Breast epithelium (tissue), 3 donors: ENCODE results near the gene PLEKHO2.

Experiments used
- CTCF ChIP-seq, 3 donors: fragments of 450-650 bp; IDR thresholded peaks; one replicate each; pipeline ENCODE4 v1.5.1; 2016 to 2017; ENCODE audit warnings: antibody characterized with exemption in 3 of 3, mild to moderate bottlenecking in 3 of 3, moderate library complexity in 3 of 3
- POLR2A ChIP-seq: fragments of 450-650 bp; IDR thresholded peaks from one replicate; pipeline ENCODE4 v1.6.1; 2016; ENCODE audit warnings: antibody characterized with exemption, mild to moderate bottlenecking, moderate library complexity
- POLR2AphosphoS5 ChIP-seq, 3 donors: sonication (generic); formaldehyde crosslinking; IDR thresholded peaks; one replicate each; pipeline ENCODE4 v1.6.1; 2017; ENCODE audit warnings: antibody characterized with exemption in 3 of 3

- no peak for TF ChIP-seq CTCF (IDR thresholded peaks at IDR 0.05)
- TF ChIP-seq POLR2AphosphoS5 (IDR thresholded peaks at IDR 0.05), result no peak
- no peak for TF ChIP-seq POLR2A
Observed at GRCh38 chr15:64851503-64851840, 9.8 kb downstream of the PLEKHO2 start.
